Measurements from ENCODE around the gene CABLES1.

Gene CABLES1

DNA sequence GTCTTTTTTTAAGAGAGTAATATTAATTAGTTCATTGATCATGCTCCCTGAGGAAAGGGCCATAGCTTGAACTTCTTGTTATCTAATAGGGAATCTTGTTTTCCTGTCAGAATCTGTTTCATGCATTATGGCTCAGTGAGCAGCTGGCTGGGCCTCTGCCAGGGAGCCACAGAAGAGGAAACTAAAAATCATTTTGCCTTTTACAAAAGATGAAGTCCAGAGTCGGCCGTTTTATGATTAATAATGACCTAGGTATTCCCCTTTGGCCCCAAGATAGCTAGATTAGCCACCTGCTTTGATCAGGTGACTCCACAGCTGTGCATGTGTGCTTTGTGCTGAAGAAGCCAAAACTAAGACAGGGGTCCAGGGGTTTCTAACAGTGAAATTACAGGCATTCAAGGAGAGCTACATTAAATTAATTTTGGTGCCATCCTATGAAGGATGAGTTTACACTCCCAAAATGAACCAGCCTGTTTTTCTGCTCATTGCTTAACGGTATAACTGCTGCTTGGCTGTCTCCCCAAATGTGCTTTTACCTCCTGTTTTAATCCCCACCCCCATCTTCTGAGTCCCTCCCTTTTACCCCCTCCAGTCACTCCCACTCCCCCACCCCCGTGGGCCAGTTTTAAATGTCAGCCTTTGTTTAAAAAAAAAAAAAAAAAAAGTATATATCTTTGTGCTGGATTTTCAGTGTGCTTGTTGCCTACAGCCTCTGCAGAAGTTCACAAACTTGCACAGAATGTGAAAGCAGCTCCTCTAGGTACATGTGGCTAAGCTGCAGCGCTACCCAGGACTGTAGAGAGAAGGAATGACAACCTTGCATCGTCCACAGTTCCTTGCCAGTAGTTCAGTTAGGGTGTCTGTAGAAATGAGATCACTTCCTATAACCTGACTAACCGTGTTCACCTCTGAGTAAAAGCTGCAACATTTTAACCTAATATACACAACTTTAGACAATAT is 93.1 kb downstream of the CABLES1 start:
- ChIA-PET CTCF (interaction anchor here (0.8 to 1.4 kb wide), 3 partner anchors 21 to 29 kb away, joined by 3 read pairs; no protein-coding TSS in a partner anchor), POLR2A (no interaction called here)
- TF ChIP-seq SP1 (IDR thresholded peaks at IDR 0.05) (no peak), FOXM1 (IDR thresholded peaks at IDR 0.05; ENCODE audit: borderline replicate concordance) (no peak), CTBP1 (IDR thresholded peaks at IDR 0.05; ENCODE audit: borderline replicate concordance) (no peak), LEF1 (IDR thresholded peaks at IDR 0.05; ENCODE audit: borderline replicate concordance) (no peak), ELF4 (IDR thresholded peaks at IDR 0.05) (no peak), BHLHE40 (IDR thresholded peaks at IDR 0.05; ENCODE audit: borderline replicate concordance) (no peak), NFRKB (IDR thresholded peaks at IDR 0.05) (no peak), SUZ12 (IDR thresholded peaks at IDR 0.05) (no peak), ARNT (IDR thresholded peaks at IDR 0.05) (no peak), ZNF384 (IDR thresholded peaks at IDR 0.05) (no peak), TARDBP (IDR thresholded peaks at IDR 0.05) (no peak)
- TF ChIP-seq, protein P1, sequence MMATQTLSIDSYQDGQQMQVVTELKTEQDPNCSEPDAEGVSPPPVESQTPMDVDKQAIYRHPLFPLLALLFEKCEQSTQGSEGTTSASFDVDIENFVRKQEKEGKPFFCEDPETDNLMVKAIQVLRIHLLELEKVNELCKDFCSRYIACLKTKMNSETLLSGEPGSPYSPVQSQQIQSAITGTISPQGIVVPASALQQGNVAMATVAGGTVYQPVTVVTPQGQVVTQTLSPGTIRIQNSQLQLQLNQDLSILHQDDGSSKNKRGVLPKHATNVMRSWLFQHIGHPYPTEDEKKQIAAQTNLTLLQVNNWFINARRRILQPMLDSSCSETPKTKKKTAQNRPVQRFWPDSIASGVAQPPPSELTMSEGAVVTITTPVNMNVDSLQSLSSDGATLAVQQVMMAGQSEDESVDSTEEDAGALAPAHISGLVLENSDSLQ (IDR thresholded peaks at IDR 0.05) = no peak
- DNase-seq (ENCODE audit: extremely low spot score) = no peak

- ChIA-PET CTCF (interaction anchor here (1.4 kb wide), 1 partner anchor 22 kb away, joined by 3 read pairs; no protein-coding TSS in a partner anchor), POLR2A (no interaction called here)
- no peak for TF ChIP-seq ELF4 (IDR thresholded peaks at IDR 0.05)
- TF ChIP-seq HDGF (IDR thresholded peaks at IDR 0.05; ENCODE audit: borderline replicate concordance) = no peak
- TF ChIP-seq NFRKB (IDR thresholded peaks at IDR 0.05) = no peak
- TF ChIP-seq, protein P1 (IDR thresholded peaks at IDR 0.05) = no peak
- no peak for DNase-seq (ENCODE audit: extremely low spot score)
These were observed 94.2 kb downstream of the CABLES1 start for GRCh38 chr18:23229472-23229871.

GRCh38 chr18:23230686-23231085 is 95.4 kb downstream of the CABLES1 start:
- CTCF ChIA-PET = no interaction called here
- DNase-seq (ENCODE audit: extremely low spot score) = no peak
- POLR2A ChIA-PET = no interaction called here
- no peak for TF ChIP-seq LEF1 (IDR thresholded peaks at IDR 0.05; ENCODE audit: borderline replicate concordance)
- TF ChIP-seq L3MBTL2 (conservative IDR thresholded peaks at IDR 0.05) = no peak
- no peak for TF ChIP-seq FOXA1 (IDR thresholded peaks at IDR 0.05)
- TF ChIP-seq BHLHE40 (IDR thresholded peaks at IDR 0.05; ENCODE audit: borderline replicate concordance) = no peak
- TF ChIP-seq SP1 (IDR thresholded peaks at IDR 0.05) = no peak
- no peak for TF ChIP-seq ELF4 (IDR thresholded peaks at IDR 0.05)
- no peak for TF ChIP-seq NFRKB (IDR thresholded peaks at IDR 0.05)
- no peak for TF ChIP-seq HDGF (IDR thresholded peaks at IDR 0.05; ENCODE audit: borderline replicate concordance)
- no peak for TF ChIP-seq ARNT (IDR thresholded peaks at IDR 0.05)
- no peak for TF ChIP-seq FOXK2 (IDR thresholded peaks at IDR 0.05)
- no peak for TF ChIP-seq CTBP1 (IDR thresholded peaks at IDR 0.05; ENCODE audit: borderline replicate concordance)
- no peak for TF ChIP-seq TARDBP (IDR thresholded peaks at IDR 0.05)
- TF ChIP-seq, protein P1 (IDR thresholded peaks at IDR 0.05) = no peak
- no peak for TF ChIP-seq FOXM1 (IDR thresholded peaks at IDR 0.05; ENCODE audit: borderline replicate concordance)
- no peak for TF ChIP-seq SUZ12 (IDR thresholded peaks at IDR 0.05)
- TF ChIP-seq ZNF384 (IDR thresholded peaks at IDR 0.05) = no peak

DNA sequence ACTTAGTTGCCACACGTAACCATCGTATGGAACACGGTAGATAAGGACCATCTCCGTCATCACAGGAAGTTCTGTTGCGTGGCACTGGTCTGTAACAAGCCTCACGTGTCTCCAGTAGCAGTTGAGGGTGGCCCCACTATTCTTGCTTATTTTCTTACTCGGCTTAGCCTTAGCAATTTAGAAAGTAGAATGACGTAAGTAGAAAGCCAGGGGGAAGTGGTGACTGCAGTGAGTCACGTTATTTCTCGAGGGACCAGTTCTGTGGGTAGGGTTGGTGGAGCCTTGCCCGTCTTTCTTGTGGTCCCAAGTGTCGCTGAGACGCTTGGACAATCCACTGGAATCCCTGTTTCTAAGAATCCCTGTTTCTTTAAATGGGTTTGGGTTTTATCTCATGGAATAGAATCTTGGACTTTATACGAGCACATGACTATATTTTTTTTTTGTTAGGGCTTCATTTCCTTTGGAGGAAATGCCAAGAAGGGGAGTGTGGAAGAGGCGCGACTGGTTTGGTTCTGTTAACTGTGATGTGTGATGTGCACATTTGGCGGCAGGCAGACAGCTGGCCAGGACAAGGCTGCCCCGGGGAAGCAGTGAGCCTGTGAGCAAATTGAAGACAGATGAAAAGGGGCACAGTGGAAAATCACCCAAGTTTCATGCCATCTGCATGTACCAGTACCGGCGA is 96.2 kb downstream of the CABLES1 start:
- ChIA-PET CTCF (no interaction called here), POLR2A (no interaction called here)
- TF ChIP-seq, protein P1 (IDR thresholded peaks at IDR 0.05) = no peak
- TF ChIP-seq ELF4 (IDR thresholded peaks at IDR 0.05) (no peak), CTBP1 (IDR thresholded peaks at IDR 0.05; ENCODE audit: borderline replicate concordance) (no peak), LEF1 (IDR thresholded peaks at IDR 0.05; ENCODE audit: borderline replicate concordance) (no peak), NFRKB (IDR thresholded peaks at IDR 0.05) (no peak), ZNF384 (IDR thresholded peaks at IDR 0.05) (no peak), FOXA1 (IDR thresholded peaks at IDR 0.05) (no peak), TARDBP (IDR thresholded peaks at IDR 0.05) (no peak), SP1 (IDR thresholded peaks at IDR 0.05) (no peak), FOXM1 (IDR thresholded peaks at IDR 0.05; ENCODE audit: borderline replicate concordance) (no peak), FOXK2 (IDR thresholded peaks at IDR 0.05) (no peak), ARNT (IDR thresholded peaks at IDR 0.05) (no peak), L3MBTL2 (conservative IDR thresholded peaks at IDR 0.05) (no peak), SUZ12 (IDR thresholded peaks at IDR 0.05) (no peak), HDGF (IDR thresholded peaks at IDR 0.05; ENCODE audit: borderline replicate concordance) (no peak), BHLHE40 (IDR thresholded peaks at IDR 0.05; ENCODE audit: borderline replicate concordance) (no peak)

DNA sequence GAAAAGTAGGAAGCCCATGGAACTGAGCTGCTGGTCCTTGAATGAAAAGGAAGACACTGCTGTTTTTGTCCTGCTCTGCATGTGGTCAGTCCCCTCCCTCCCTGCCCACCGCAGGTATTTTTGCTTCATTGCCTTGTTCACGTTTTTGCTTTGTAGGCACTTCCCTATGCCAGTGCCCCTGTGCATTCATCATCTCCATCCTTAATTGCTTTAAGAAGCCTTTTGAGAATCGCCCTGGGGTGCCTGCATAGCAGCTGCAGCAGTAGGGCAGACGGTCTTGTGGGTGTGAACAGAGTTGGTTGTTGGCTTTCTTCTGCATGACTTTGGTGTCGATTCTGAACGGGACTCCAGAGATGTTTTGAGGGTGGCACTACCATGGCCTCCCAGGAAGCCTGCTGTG is 97.0 kb downstream of the CABLES1 start:
- CTCF ChIA-PET = no interaction called here
- DNase-seq (ENCODE audit: extremely low spot score) = no peak
- TF ChIP-seq HDGF (IDR thresholded peaks at IDR 0.05; ENCODE audit: borderline replicate concordance) (no peak), TARDBP (IDR thresholded peaks at IDR 0.05) (no peak), FOXA1 (IDR thresholded peaks at IDR 0.05) (no peak), ZNF384 (IDR thresholded peaks at IDR 0.05) (no peak)
- TF ChIP-seq, protein P1 (IDR thresholded peaks at IDR 0.05) = no peak
- POLR2A ChIA-PET = no interaction called here

More for the DNA sequence above, 96.2 kb downstream of the CABLES1 start:
- no peak for DNase-seq (ENCODE audit: extremely low spot score)
